ENCODE data around the gene ANO4.
"Not testable (repeated sequence)": the region's sequence is repeated elsewhere in the genome, so short reads cannot be mapped to it uniquely, and the experiment has no call there.

The ANO4 gene

DNA sequence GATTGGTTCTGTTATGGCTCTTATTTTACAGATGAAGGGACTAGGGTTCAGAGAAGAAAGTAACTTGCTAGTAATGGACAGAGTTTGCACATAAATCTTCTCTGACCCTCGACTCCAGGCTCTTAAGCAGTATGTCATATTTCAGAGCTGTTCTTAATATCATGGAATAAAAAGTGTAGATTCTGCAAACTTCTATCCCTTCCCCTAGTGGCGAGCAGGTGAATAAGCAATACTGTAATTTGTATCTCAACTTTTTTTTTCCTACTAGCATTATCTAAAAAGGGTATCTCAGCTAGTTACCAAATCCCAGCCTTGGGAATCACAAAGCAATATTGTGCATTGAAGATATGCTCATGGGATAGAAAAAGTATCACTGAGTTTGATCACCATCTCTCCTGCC is 83.2 kb downstream of the ANO4 start:
- H3K36me3 Mint-ChIP-seq, result no peaks in the 10 kb centered on the region
- no peaks in the 10 kb centered on the region for H3K4me1 Mint-ChIP-seq
- ATAC-seq, result no peak
- peaks cover 15% of the 10 kb centered on the region for H3K9me3 Mint-ChIP-seq
- no peak overlapping the region for H3K27ac Mint-ChIP-seq
- no peaks in the 10 kb centered on the region for H3K27me3 Mint-ChIP-seq
- H3K4me3 Mint-ChIP-seq, result no peak overlapping the region

DNA sequence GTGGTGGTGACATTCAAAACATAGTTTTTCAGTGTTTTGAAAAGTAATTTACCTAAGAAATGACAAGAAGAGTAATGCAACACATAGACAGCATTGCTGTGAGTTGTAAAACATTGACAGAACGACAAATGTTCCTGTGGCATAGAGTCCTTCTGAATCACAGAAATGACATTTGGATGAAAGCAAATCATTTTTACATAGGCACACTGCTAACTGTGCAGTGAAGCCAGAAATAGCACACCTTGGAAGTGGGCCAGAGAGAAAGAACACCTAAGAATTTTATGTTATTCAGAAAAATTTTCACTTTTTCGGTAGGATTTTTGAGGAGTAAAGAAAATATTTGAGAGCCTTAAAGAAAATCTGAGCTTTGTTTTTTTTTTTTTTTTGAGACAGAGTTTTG is 100.6 kb downstream of the ANO4 start:
- Mint-ChIP-seq H3K27ac (no peak overlapping the region), H3K9me3 (no peaks in the 10 kb centered on the region), H3K36me3 (no peaks in the 10 kb centered on the region), H3K4me3 (no peak overlapping the region), H3K27me3 (no peaks in the 10 kb centered on the region), H3K4me1 (no peaks in the 10 kb centered on the region)
- ATAC-seq, result no peak

DNA sequence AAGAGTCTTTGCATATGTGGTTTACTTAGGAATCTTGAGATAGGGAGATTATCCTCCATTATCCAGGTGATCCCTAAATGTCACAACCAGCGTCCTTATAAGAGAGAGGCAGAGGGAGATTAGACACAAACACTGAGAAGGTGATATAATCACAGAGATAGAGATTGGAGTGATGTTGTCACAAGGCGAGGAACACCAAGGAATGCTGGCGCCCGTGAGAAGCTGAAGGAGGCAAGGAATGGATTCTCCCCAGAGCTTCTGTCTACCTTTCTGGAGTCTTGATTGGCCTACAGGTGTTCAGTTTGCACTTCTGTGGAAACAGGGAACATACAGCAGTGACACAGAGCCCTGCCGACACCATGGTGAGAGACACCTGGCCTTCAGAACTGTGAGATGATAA is 101.6 kb downstream of the ANO4 start:
- Mint-ChIP-seq H3K36me3 (no peaks in the 10 kb centered on the region), H3K27me3 (no peaks in the 10 kb centered on the region), H3K4me3 (no peak overlapping the region), H3K27ac (no peak overlapping the region), H3K4me1 (no peaks in the 10 kb centered on the region), H3K9me3 (no peaks in the 10 kb centered on the region)
- ATAC-seq, result no peak

DNA sequence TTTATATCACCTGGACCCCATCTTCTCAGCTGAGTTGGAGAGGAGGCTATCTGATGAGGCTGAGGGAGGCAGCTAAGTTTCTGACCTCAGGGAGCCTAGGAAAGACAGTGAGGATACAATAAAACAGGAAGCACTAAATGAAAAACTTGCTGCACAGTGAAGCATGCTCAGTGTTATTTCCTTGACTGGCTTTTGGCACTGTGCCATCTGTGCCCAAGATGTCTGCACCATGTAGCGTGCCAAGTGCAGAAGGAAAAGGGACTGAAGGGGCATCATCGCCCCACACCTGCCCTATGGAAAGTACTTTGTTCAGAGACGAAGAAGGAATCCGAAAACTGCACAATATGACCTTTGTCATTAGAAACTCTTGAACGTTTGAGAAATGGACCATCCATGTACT is 102.7 kb downstream of the ANO4 start:
- H3K36me3 Mint-ChIP-seq, result no peaks in the 10 kb centered on the region
- no peak overlapping the region for H3K27ac Mint-ChIP-seq
- no peaks in the 10 kb centered on the region for H3K4me1 Mint-ChIP-seq
- H3K27me3 Mint-ChIP-seq, result no peaks in the 10 kb centered on the region
- H3K9me3 Mint-ChIP-seq, result no peaks in the 10 kb centered on the region
- H3K4me3 Mint-ChIP-seq, result no peak overlapping the region
- peak; percentile 12 for ATAC-seq

DNA sequence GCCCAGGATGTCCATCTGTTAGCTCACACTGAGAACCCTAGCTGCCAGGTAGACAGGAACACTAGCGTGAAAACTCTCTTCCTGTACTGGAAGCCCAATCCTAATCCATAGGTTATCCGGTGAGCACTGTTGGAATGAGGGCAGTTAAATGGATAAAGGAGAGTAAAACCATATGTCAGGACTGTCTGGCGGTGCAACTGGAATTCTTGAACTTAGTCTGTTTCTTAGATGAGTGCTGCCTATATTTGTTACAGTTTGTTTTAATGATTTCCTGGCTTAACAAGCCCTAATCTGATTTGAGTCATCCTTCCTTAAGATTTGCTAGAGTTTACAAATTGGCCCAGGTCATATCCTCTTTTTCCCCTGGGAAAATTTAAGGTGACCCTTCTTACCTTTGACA is 104.7 kb downstream of the ANO4 start:
- ATAC-seq, result no peak
- H3K36me3 Mint-ChIP-seq, result no peaks in the 10 kb centered on the region
- H3K27ac Mint-ChIP-seq, result no peak overlapping the region
- no peak overlapping the region for H3K4me3 Mint-ChIP-seq
- no peaks in the 10 kb centered on the region for H3K27me3 Mint-ChIP-seq
- H3K4me1 Mint-ChIP-seq, result no peaks in the 10 kb centered on the region
- H3K9me3 Mint-ChIP-seq, result no peaks in the 10 kb centered on the region

DNA sequence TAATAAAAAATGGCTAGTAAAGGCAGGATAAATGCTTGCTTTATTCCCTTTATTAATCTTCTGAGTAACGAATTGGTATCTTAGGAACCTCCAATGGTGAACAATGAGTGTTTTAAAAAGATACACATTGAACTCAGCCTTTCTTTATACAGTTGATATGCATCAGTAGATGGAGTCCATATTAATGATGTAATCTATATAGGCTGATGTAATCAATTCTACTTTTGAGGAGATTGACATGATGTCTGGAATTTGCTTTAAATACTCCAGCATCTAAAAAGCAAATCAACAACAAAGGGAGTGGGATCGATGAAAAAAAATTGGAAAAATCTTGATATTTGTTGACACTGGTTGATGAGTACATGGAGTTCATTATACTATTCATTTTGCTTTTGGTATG is 106.2 kb downstream of the ANO4 start:
- no peak overlapping the region for H3K4me3 Mint-ChIP-seq
- no peak for ATAC-seq
- H3K4me1 Mint-ChIP-seq, result no peaks in the 10 kb centered on the region
- no peaks in the 10 kb centered on the region for H3K27me3 Mint-ChIP-seq
- no peak overlapping the region for H3K27ac Mint-ChIP-seq
- no peaks in the 10 kb centered on the region for H3K36me3 Mint-ChIP-seq
- H3K9me3 Mint-ChIP-seq, result no peaks in the 10 kb centered on the region

DNA sequence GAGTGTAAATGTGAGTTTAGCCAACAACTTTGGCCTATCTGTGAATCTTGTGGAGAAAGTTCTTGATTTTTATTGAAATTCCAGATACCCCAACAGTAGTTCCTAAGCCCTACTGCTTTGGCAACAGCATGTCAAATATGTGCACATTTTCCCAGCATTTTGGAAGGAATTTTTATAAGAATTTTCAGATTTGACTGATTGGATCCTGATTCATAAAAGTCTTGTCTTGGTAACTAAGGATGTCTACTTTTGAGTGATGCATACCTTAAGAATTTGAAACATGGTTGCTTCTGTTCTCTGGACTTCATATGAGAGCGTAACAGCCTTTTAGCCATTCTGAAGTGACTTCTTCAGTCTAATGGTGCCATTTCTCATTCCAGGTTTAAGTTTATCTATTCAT is 106.7 kb downstream of the ANO4 start:
- Mint-ChIP-seq H3K27me3 (no peaks in the 10 kb centered on the region), H3K27ac (no peak overlapping the region), H3K36me3 (no peaks in the 10 kb centered on the region), H3K9me3 (no peaks in the 10 kb centered on the region), H3K4me3 (no peak overlapping the region), H3K4me1 (no peaks in the 10 kb centered on the region)
- ATAC-seq, result no peak

DNA sequence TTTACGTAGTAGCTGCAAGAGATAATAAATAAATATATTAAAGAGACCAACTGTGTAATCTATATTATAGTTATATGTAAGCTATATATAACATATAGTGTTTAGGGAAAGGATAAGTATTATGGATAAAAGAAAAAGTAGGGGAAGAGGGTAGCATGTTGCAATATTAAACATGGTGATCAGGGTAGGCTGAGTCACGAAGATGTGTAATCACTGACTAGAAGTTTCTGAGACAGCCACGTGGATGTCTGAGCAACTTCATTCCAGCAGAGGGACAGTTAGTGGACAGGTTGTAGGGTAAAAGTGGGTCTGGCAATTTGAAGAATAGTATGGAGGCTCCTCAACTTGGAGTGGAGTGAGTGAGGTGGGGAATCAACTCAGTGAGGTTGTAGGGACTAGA is 109.7 kb downstream of the ANO4 start:
- Mint-ChIP-seq H3K9me3 (no peaks in the 10 kb centered on the region), H3K27ac (no peak overlapping the region), H3K27me3 (no peaks in the 10 kb centered on the region), H3K36me3 (no peaks in the 10 kb centered on the region), H3K4me1 (no peaks in the 10 kb centered on the region), H3K4me3 (no peak overlapping the region)
- ATAC-seq, result no peak

DNA sequence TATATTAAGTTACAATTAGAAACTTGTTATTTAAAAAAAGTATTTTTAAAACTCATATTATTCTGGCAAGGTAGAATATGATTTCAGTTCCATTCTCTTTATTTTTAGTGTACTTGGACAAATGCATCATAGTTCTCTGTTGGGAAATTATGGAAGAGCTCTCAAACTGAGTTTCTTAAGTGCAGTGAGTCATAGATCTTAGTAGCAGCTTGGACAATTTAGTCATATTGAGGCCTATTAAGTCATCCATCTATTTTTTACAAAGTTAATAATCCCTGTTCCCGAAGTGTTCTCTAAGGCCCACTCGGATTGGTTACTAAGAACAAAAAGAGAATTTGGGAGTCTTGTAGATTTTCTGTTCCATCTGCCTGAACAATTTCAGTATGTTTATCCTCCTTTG is 113.9 kb downstream of the ANO4 start:
- no peaks in the 10 kb centered on the region for H3K9me3 Mint-ChIP-seq
- no peaks in the 10 kb centered on the region for H3K36me3 Mint-ChIP-seq
- H3K4me3 Mint-ChIP-seq, result no peak overlapping the region
- H3K4me1 Mint-ChIP-seq, result no peaks in the 10 kb centered on the region
- H3K27ac Mint-ChIP-seq, result no peak overlapping the region
- no peaks in the 10 kb centered on the region for H3K27me3 Mint-ChIP-seq
- no peak for ATAC-seq

DNA sequence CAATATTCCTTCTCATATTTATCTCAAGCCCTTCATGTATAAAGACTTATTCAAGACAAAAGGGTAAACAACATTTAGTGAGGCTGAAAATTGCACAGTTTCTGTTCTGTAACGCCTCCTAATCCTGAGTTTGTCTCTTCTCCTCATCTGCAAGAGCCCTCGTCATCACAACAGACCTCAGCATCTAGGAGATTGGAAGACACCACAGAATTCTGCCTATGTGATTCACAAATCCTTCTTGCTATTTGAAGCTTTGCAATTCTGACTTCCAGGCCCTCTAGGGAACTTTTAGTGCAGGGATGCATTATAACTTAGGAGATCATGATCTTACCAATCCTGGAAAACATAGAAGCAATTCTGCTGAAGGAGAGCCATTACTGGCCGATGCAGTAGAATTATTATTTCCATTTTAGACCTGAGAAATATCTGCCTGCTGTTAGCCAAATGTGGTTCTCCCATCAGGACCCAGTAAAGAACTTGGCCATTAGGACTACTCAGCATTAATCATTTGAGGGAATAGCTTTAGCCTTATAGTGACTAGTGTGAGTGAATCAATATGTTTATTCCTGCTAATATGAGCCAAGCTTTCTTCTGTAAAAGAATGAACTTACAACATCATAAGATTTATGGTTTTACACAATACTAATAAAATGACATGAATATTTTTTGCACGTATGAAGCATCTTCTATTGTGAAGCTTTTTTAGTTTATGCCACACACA is 119.5 kb downstream of the ANO4 start:
- no peak overlapping the region for H3K27ac Mint-ChIP-seq
- no peaks in the 10 kb centered on the region for H3K36me3 Mint-ChIP-seq
- no peaks in the 10 kb centered on the region for H3K9me3 Mint-ChIP-seq
- no peaks in the 10 kb centered on the region for H3K27me3 Mint-ChIP-seq
- H3K4me3 Mint-ChIP-seq, result no peak overlapping the region
- H3K4me1 Mint-ChIP-seq, result no peaks in the 10 kb centered on the region
- no peak for ATAC-seq

DNA sequence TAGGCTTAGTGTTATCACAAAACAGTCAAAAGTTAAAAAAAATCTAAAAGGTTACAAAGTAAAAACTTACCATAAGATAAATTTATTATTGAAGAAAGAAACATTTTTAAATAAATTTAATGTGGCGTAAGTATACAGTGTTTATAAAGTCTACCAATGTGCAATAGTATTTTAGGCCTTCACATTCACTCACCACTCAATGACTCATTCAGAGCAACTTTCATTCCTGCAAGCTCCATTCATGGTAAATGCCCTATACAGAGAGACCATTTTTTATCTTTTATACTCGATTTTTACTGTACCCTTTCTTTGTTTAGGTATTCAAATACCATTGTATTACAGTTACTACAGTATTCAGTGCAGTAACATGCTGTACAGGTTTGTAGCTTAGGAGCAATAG is 124.5 kb downstream of the ANO4 start:
- no peak overlapping the region for H3K4me3 Mint-ChIP-seq
- H3K36me3 Mint-ChIP-seq, result no peaks in the 10 kb centered on the region
- no peaks in the 10 kb centered on the region for H3K4me1 Mint-ChIP-seq
- no peak overlapping the region for H3K27ac Mint-ChIP-seq
- no peaks in the 10 kb centered on the region for H3K27me3 Mint-ChIP-seq
- no peak for ATAC-seq
- no peaks in the 10 kb centered on the region for H3K9me3 Mint-ChIP-seq

DNA sequence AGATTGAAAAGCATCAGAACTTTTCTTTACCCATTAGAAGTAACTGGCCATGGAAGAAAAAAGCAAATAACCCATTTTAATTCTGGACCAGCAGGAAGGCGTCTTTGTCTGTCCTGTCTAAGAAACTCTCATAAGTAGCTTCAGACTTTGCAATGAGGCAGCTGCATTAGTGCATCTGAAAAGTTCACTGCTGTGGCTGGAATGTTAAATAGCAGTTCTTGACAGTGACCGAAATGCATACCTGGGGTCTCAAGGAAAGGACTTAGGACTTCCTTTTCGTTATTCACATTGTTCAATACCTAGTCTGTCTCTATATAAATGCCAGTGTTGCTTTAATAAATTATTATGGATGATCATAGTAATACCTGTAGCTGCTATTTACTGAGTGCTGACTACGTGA is 125.9 kb downstream of the ANO4 start:
- H3K36me3 Mint-ChIP-seq, result no peaks in the 10 kb centered on the region
- no peaks in the 10 kb centered on the region for H3K4me1 Mint-ChIP-seq
- H3K4me3 Mint-ChIP-seq, result no peak overlapping the region

DNA sequence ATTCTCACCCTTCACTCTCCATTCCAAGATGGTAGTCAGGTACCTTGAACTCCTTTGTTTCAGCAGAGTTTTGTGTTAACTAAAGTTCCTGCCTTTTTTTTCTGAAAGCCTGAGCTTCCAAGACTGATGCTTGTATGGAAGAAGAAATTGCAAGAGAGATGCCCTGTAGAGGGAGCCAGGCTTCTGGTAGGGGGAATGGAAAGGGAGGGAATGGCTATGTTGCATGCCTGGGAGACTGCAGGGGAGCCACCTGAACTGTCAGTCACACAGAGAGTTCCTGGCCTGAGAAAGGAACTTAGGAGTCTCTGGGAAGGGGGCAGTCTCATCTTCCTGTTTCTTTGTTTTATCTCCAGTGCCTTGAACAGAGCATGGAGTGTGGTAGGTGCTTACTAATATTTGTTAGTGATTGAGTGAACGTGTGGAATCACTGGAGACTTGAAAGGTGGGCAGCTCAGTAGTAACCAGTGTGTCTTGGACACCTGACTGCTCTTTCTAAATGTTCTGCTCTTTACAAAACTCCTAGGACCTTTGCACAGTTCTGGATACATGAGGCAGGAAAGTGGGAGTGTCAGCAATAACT is 132.2 kb downstream of the ANO4 start:
- Mint-ChIP-seq H3K9me3 (no peaks in the 10 kb centered on the region), H3K4me1 (no peaks in the 10 kb centered on the region), H3K27ac (no peak overlapping the region), H3K27me3 (no peaks in the 10 kb centered on the region), H3K4me3 (no peak overlapping the region), H3K36me3 (no peaks in the 10 kb centered on the region)
- peak; percentile 12 for ATAC-seq

More for the DNA sequence above, 125.9 kb downstream of the ANO4 start:
- no peaks in the 10 kb centered on the region for H3K9me3 Mint-ChIP-seq
- no peak overlapping the region for H3K27ac Mint-ChIP-seq
- ATAC-seq, result no peak
- no peaks in the 10 kb centered on the region for H3K27me3 Mint-ChIP-seq

DNA sequence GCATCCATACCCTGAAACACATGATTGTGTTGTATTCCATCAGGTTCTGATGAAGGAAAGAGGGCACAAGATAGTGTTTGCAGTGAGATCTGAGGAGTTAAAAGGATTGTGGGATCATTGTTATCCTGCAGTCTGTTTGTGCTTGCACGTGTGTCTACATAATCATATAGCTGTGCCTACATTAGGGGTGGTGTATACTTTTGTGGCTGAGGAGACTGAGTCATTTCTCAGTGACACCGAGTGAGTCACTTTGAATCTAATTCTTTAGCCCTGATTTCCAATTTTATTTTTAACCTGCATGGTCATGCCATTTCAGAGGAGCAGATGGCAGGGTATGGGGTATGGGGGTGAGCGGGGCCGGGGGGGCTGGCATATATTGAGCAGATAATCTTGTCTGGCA is 133.2 kb downstream of the ANO4 start:
- no peaks in the 10 kb centered on the region for H3K4me1 Mint-ChIP-seq
- H3K4me3 Mint-ChIP-seq, result no peak overlapping the region
- H3K9me3 Mint-ChIP-seq, result no peaks in the 10 kb centered on the region
- ATAC-seq, result no peak
- H3K36me3 Mint-ChIP-seq, result no peaks in the 10 kb centered on the region
- no peaks in the 10 kb centered on the region for H3K27me3 Mint-ChIP-seq
- no peak overlapping the region for H3K27ac Mint-ChIP-seq

DNA sequence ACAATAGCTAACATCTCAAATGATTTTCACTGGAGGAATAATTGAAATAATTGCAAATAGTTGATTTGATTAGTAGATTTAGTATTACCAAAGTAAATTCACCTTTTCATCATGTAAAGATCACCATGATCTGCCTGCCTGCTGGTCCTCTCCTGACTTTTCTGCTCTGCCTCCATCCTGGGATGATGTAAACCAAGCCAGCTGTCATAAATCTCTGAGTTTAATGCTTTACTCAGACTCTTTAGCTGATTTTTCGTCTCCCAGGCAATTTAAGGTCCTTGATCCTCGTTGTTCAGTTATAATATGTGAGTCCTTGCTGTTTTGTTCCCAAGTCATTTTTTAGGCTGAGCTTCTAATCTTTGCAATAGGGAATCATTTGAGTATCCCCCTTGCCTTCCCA is 138.0 kb downstream of the ANO4 start:
- no peaks in the 10 kb centered on the region for H3K36me3 Mint-ChIP-seq
- no peak for ATAC-seq
- no peak overlapping the region for H3K27ac Mint-ChIP-seq
- H3K9me3 Mint-ChIP-seq, result no peaks in the 10 kb centered on the region
- H3K4me1 Mint-ChIP-seq, result no peaks in the 10 kb centered on the region
- no peak overlapping the region for H3K4me3 Mint-ChIP-seq
- H3K27me3 Mint-ChIP-seq, result no peaks in the 10 kb centered on the region

DNA sequence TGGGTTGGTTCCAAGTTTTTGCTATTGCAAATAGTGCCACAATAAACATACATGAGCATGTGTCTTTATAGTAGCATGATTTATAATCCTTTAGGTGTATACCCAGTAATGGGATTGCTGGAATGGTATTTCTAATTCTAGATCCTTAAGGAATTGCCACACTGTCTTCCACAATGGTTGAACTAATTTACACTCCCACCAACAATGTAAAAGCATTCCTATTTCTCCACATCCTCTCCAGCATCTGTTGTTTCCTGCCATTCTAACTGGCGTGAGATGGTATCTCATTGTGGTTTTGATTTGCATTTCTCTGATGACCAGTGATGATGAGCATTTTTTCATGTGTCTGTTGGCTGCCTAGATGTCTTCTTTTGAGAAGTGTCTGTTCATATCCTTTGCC is 139.0 kb downstream of the ANO4 start:
- not testable (repeated sequence) for H3K27me3 Mint-ChIP-seq, ATAC-seq, H3K27ac Mint-ChIP-seq, H3K9me3 Mint-ChIP-seq, H3K4me1 Mint-ChIP-seq, H3K36me3 Mint-ChIP-seq, H3K4me3 Mint-ChIP-seq

Measured in stimulated activated memory B cell treated with anti-CD40 and anti-IgM and Interleukin-4, amounts not matched to agents 10 μg/mL and 1 μg/mL and 100 μg/mL, for 72 hours (primary cell).